Measurements from ENCODE around the gene FSHR. TPM values are rescaled to one million over a fixed set of nuclear protein-coding genes. Genes with fewer than 3 reads are reported as not detected.

FSHR gene
- total and polyA plus RNA-seq, 2 of the 8 experiments (the other 6 are each of a cell fraction or from before 2014, with no cell fraction given): not detected

- H3K27ac ChIP-seq (ENCODE audit: low read depth, low read length): no peak overlapping the region
- CTCF ChIA-PET (ENCODE audit: partially characterized antibody): no interaction called here
- WGBS, 2 experiments (ENCODE audit: extremely low coverage in 1 of 2, insufficient coverage in 1 of 2, insufficient read length in 1 of 2, insufficient replicate concordance in 2 of 2, low coverage in 1 of 2, low lambda C conversion rate in 2 of 2, missing lambda C conversion rate in 1 of 2): 92% methylated on average over 2 of the region's 2 CpGs; no CpG with 5 or more reads in 1 of the 2 experiments
Measured at GRCh38 chr2:49111006-49111405, 43.3 kb downstream of the FSHR start.

More at GRCh38 chr2:49111006-49111405, 43.3 kb downstream of the FSHR start:
- no peak for TF ChIP-seq POLR2A (IDR thresholded peaks at IDR 0.05; ENCODE audit: control extremely low read depth in 1 of 2, low read depth in 2 of 2, low read length in 2 of 2)
- no peak for TF ChIP-seq RXRA (IDR thresholded peaks at IDR 0.05; ENCODE audit: insufficient read depth, low read depth, low read length)
- TF ChIP-seq EP300 (IDR thresholded peaks at IDR 0.05; ENCODE audit: borderline replicate concordance in 1 of 2, low read depth in 2 of 2, low read length in 2 of 2): no peak
- H3K23ac ChIP-seq (ENCODE audit: insufficient read length): no peak overlapping the region
- H3K4ac ChIP-seq (replicated peaks; ENCODE audit: insufficient read length, low read depth, low read length): no peak overlapping the region
- no peak overlapping the region for H3K4me2 ChIP-seq (ENCODE audit: insufficient read depth in 1 of 2, low read depth in 2 of 2, low read length in 2 of 2)
- no peak overlapping the region for H2BK5ac ChIP-seq (ENCODE audit: low read depth, low read length)
- H2BK15ac ChIP-seq (ENCODE audit: low read length): no peak overlapping the region
- H4K5ac ChIP-seq (ENCODE audit: insufficient read length, low read depth, low read length): no peak overlapping the region
- H4K20me1 ChIP-seq (replicated peaks in 1 of 2; ENCODE audit: control insufficient read depth in 1 of 2, insufficient read depth in 2 of 2, low read length in 2 of 2): no peaks in the 10 kb centered on the region
- DNase-seq (ENCODE audit: low read depth in 1 of 2, low spot score in 2 of 2) (no peak), FAIRE-seq (no peak)
- no peaks in the 10 kb centered on the region for H3K79me1 ChIP-seq (ENCODE audit: low read depth, low read length)
- H3K4me1 ChIP-seq (replicated peaks in 1 of 4; ENCODE audit: control insufficient read depth in 3 of 4, insufficient read depth in 4 of 4, low read length in 3 of 4): no peaks in the 10 kb centered on the region
- no peaks in the 10 kb centered on the region for H3K79me2 ChIP-seq (ENCODE audit: control insufficient read depth in 1 of 2, insufficient read depth in 2 of 2, low read length in 2 of 2)
- no peak overlapping the region for H3K14ac ChIP-seq (ENCODE audit: insufficient read length)
- no peaks in the 10 kb centered on the region for H3K9me3 ChIP-seq (ENCODE audit: insufficient read depth in 2 of 2, low read depth in 1 of 2, low read length in 1 of 2)
- no peak overlapping the region for H2BK120ac ChIP-seq (replicated peaks; ENCODE audit: low read depth, low read length)
- H3K4me3 ChIP-seq (ENCODE audit: extremely low read depth in 1 of 4, insufficient read depth in 2 of 4, low read depth in 3 of 4, low read length in 4 of 4): no peak overlapping the region
- H2BK20ac ChIP-seq (ENCODE audit: low read length): no peak overlapping the region
- H3K36me3 ChIP-seq (ENCODE audit: control insufficient read depth in 2 of 4, insufficient read depth in 4 of 4, low read length in 3 of 4): no peaks in the 10 kb centered on the region
- H2AFZ ChIP-seq (ENCODE audit: low read length): no peak overlapping the region
- H3K23me2 ChIP-seq (ENCODE audit: low read depth, low read length): no peaks in the 10 kb centered on the region
- H3K9ac ChIP-seq (replicated peaks in 1 of 4; ENCODE audit: extremely low read depth in 1 of 4, low read depth in 3 of 4, low read length in 3 of 4): no peak overlapping the region
- H3K56ac ChIP-seq (replicated peaks; ENCODE audit: insufficient read length, low read depth, low read length): no peak overlapping the region
- H4K91ac ChIP-seq (replicated peaks; ENCODE audit: insufficient read length, low read length): no peak overlapping the region
- no peak overlapping the region for H2BK12ac ChIP-seq (ENCODE audit: low read depth, low read length)
- H4K8ac ChIP-seq (ENCODE audit: extremely low read depth, insufficient read depth, low read length): no peak overlapping the region
- POLR2A ChIA-PET (ENCODE audit: partially characterized antibody): no interaction called here
- no peaks in the 10 kb centered on the region for H3K27me3 ChIP-seq (replicated peaks in 1 of 4; ENCODE audit: control insufficient read depth in 3 of 4, extremely low read depth in 1 of 4, insufficient read depth in 3 of 4, low read length in 3 of 4)
- H3K18ac ChIP-seq (ENCODE audit: extremely low read depth, low read length): no peak overlapping the region
- no peak overlapping the region for H2AK5ac ChIP-seq (ENCODE audit: low read depth, low read length)
